B cell (primary cell): ENCODE data around the gene FAM234A.

Source experiments
- EZH2 ChIP-seq: IDR thresholded peaks from 2 replicates; pipeline ENCODE4 v1.6.1; 2012; ENCODE audit warnings: borderline replicate concordance, low read depth, mild to moderate bottlenecking, moderate library complexity, low read length; ENCODE audit not compliant: insufficient read depth, poor library complexity, severe bottlenecking
- TF ChIP-seq, protein P1 (sequence below): fragments of 200-600 bp; IDR thresholded peaks from one replicate; pipeline ENCODE4 v1.8.0; 2022; ENCODE audit warnings: antibody characterized with exemption, mild to moderate bottlenecking

DNA sequence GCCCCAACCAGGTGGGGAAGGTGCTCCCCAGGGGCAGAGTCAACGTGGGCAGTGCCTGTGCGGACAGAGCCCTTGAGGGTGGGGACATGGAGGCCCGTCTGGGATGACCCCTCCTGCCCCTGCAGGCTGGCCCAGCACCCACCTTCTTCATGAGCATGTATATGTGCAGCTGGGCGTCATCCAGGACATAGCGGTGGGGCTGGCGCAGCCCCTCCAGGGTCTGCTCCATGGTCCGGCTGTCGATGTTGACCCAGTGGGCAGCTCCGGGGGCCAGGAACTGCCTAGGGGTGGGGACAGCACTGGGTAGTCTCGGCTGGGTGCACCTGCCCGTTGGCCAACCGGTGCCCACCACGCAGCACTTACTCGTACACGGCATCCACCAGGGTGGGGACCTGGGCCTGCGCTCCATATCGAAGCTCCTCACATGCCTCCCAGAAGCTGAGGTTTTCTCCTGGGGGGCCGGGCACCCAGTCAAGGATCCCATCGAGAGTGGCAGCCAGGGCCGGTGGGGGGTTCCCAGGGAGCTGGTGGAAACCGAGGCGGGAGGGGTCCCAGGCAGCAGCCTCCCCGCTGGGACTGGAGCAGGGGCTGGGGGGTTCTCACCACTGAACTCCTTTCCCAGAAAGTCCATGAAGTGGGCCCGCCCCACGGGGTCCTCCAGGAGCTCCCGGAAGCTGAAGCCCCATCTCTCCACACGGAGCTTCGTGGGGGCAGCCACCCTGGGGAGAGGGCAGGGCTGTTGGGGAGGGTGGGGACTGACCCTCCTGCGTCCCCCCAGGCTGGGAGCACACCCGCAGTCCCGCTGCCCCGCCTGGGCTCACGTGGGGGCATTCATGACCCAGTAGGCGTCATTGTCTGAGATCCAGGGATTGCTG, 36.0 kb downstream of the FAM234A start:
- TF ChIP-seq, protein P1, sequence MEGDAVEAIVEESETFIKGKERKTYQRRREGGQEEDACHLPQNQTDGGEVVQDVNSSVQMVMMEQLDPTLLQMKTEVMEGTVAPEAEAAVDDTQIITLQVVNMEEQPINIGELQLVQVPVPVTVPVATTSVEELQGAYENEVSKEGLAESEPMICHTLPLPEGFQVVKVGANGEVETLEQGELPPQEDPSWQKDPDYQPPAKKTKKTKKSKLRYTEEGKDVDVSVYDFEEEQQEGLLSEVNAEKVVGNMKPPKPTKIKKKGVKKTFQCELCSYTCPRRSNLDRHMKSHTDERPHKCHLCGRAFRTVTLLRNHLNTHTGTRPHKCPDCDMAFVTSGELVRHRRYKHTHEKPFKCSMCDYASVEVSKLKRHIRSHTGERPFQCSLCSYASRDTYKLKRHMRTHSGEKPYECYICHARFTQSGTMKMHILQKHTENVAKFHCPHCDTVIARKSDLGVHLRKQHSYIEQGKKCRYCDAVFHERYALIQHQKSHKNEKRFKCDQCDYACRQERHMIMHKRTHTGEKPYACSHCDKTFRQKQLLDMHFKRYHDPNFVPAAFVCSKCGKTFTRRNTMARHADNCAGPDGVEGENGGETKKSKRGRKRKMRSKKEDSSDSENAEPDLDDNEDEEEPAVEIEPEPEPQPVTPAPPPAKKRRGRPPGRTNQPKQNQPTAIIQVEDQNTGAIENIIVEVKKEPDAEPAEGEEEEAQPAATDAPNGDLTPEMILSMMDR: no peak
- TF ChIP-seq EZH2: no peak
